Activated CD4-positive, alpha-beta T cell treated with anti-CD3 and anti-CD28 coated beads, Interleukin-2, amount 50 U/mL, for 1 hour (primary cell): ENCODE data around the gene SYNE3.

Experiments
- DNase-seq: peaks from one replicate; pipeline ENCODE4 v3.0.0-alpha.2; 2020

SYNE3 gene

DNA sequence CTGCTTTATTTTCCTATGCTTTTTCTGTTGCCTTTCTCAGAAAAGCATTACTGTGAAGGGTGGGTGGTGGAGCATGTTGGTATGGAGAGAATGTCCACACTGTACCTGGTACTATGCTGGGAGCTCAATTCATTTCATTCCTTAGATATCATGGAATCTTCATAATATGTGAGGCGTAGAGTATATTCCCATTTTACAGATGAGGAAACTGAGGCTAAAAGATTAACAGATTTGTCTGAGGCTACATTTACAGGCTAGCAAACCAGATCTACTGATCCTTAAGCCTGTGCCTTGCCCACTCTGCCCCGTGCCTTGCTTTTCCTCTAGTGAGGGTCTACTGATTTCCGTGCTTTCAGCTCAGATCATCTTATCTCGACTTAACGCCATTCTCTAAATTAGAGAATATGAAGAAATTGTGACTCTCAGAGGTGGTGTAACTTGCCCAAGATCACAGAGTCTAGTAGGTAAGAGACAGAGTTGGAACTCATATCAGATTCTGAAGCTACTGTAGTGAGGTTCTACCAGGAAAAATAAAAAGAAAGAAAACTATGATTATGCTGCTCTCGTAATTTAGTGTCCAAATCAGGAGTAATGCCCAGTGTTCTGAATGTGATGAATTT, 23.9 kb upstream of the SYNE3 start:
- DNase-seq = no peak

DNA sequence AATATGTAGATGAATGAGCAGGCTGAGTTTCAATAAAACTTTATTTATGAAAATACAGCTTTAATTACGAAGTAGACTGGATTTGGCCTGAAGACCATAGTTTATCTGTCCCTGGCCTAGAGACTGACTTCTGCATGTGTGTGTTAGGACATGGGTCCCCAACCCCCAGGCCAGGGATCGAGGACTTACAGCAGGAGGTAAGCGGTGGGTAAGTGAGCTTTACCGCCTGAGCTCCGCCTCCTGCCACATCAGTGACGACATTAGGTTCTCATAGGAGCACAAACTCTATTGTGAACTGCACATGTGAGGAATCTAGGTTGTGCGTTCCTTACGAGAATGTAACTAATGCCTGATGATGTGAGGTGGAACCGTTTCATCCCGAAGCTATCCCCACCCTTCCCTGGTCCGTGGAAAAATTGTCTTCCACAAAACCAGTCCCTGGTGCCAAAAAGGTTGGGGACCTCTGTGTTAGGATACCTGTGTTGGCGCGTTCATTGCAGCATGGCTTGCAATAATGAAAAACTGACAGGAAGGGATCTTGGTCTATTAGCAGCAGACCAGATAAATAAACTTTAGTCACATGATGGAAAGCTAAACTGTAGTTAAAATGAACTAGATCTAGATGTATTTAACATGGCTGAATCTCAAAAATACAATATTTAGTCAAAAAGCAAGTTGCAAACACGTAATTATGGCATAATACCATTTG, 22.5 kb upstream of the SYNE3 start:
- DNase-seq = no peak

DNA sequence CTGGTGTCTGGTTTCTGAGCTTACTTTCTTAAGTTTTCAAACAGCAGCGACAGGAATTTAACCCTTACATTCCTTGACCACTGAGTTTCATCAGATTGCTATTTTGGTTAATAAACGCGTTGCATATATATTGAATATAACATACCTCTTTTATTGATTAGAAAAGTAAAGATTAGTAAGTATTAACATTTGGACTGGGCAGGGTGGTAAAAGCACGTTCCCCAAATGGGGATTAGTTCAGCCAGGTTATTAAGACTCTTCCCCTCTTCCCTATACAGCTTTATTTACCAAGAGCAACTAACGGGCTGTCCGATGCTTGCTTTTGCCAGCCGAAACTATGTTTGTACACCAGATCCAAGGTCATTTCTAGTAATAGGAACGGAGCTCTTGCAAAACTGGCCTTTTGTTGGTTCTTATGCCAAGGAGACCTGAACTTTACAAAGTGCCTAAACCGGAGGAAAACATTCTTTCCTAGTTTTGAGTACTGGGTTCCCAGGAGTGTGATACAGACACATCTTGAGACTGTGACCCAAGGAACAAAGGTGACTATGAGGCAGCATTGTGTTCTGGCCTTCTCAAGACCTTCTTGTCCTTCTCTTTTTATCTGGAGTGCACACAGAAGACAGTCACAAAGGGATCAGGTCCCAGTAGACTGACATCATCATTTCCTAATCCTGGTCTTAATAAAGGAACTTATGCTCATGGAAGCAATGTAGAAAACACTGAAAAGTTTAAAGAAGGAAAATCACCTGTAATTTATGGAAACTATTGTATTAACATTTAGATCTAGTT, 21.0 kb upstream of the SYNE3 start:
- DNase-seq = no peak

DNA sequence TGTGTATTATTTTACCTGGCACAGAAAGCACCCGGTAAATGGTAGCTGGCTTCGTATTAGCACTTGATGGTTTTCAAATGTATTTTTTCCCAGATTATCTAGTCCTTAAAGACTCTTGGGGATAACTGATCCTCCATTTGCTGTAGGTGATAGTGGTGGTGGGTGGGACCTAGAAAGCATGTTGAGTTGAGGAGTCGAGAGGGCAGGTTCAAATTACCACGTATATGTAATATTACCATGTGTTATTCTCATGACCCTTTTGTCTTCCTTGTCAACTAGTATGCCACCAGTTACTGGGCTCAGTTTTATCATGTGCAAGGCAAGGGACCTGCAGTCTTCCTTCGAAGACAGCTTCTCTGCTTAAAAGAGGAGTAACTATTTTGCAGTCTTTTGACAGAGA, 20.2 kb upstream of the SYNE3 start:
- DNase-seq = no peak

DNA sequence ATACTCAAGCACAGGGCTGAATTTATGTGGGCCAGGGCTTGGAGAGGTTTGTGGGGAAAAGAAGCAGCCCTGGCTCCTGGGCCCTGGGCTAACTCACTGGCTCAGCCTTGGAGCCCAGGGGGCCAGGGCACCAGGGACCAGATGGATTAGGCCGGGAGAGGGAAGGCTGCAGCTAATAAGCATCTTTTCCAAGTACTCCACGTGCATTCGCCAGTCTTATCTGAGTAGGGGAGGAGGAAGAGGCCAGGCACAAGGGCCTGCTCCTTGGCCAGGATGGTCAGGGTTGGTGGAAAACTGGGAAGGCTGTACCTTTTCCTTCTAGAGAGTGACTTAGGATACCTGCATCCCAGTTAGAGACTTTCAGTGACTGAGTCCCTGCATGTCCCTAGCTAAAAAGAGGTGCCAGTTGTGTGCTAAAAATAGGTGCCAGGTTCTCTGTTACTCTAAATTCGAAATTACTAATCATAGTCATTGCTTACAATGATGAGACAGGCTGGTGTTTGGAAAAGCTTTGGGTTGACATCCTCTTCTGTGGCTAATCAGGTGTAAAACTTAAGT, 19.7 kb upstream of the SYNE3 start:
- DNase-seq = no peak

DNA sequence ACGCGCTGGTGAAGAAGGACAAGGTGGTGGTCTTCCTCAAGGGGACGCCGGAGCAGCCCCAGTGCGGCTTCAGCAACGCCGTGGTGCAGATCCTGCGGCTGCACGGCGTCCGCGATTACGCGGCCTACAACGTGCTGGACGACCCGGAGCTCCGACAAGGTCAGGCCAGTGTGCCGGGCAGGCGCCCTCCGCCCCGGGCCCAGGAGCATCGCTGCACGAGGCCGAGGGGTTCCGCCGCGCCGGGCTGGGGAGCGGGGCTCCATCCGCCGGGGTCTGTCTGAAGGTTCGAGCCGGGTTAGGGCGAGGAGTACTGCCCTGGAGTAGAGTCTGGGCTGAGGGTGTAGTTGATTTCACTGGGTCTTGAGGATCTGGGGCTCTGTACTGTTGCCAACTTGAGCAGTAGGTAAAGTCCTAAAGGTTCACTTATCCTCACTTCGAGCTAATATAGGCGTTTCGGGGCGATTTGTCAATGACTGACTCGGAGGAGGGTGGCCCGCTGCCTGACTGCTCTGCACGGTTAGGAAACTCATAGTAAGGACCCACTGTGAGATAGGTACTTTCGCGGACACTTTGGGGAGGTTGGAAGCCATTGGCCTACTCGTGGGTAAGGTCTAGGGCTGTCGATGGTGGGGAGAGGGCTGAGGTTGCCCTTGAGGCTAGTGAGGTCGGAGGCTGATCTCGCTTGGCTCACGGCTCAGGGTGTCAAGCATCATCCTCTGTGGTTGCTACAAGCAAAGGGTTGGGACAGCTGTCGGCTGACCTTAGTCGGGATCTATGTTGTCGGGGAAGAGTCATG, 19.0 kb upstream of the SYNE3 start:
- DNase-seq = no peak

DNA sequence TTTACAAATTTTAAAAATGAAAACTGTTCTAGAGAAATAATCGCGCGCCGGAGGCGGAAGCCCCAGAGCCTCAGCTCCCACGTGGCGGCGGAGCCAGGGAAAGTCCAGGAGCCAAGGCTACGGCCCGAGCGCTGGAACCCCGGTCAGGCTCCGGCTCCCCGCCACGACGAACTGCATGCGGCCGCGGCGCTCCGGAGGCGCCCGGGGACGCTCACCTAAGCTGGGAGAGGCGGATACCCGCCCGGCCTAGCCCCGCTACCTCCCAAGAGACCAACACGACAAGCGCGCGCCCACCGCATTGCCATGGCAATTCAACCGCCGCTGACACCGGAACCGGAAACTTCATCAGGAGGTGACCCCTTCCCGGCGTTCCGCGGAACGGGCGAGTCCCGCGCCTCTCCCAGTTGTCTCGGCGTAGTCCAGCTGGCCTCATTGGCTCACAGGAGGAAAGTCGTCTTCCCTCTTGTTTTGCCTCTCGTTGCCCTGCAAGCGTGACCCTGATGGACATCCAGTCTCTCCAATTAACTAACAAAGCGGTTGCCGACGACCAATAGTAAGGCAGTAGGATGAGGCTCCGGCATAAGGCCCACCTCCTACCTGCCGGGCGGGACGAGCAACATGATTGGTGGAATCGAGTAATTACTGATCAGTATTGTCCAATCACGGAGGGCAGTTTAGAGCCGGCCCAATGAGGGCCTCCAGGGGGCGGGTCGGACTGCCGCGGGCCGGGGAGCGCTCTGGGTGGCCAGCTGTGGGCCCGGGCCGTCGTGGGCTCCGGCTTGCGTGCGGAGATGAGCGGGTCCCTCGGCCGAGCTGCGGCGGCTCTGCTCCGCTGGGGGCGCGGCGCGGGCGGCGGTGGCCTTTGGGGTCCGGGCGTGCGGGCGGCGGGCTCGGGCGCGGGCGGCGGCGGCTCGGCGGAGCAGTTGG, 18.1 kb upstream of the SYNE3 start, which contains the start of gene GLRX5:
TSS of gene GLRX5 (plus strand) at position 752 of the 927 bp plus-strand sequence. CDS start at position 792, 40 bp downstream.
- peak; percentile 96 for DNase-seq

DNA sequence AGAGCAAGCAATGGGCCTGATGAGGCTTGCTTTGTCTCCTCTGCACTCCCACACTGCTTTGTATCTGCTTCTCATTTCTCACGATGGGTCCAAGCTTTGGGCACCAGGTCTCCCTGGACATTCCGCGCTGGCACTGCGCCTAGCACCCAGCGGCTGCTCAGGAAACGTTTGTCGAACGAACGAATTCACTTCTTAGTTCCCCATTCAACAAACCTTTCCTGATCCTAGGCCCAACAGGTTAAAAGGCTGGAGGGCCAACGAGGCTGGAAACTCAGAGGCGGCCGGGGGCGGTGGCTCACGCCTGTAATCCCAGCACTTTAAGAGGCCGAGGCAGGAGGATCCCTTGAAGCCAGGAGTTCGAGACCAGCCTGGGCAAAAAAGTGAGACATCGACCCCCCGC, 17.4 kb upstream of the SYNE3 start:
- DNase-seq = no peak

DNA sequence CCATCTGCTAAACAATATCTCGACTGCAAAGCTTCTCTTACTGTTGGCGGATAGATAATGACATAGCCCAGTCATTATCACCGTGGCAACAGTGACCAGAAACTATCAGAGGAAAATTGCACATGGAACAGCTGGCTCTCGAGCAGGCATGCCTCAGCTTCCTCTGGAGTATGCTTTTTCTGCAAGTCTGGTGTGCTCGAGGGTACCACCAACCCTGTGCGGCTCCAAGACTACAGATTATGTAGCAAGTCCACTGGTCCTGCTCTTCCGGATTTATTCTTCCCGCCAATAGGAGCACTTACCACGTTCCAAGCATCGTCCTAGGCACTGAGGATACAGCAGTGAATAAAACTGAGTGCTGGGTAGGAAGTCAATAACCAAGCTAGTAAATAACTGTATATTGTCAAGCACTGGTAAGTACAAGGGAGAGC, 17.0 kb upstream of the SYNE3 start:
- no peak for DNase-seq

DNA sequence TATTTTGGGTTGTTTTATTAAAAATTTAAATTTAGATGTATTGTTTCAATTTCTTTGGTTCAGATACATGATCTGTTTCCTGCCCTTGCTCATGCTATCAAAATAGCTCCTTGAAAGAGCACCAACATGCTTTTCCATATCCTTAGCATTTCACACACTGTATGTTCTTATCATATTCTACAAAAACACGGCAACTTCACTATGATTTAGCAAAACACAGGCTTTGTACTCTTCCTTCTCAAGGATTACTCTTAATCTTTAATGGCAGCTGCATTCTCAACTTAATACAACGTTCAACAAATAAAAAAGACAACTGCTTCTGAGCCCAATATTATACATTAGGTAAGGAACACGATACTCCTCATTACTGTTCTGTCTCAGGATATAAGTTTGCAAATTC, 15.5 kb upstream of the SYNE3 start:
- no peak for DNase-seq

DNA sequence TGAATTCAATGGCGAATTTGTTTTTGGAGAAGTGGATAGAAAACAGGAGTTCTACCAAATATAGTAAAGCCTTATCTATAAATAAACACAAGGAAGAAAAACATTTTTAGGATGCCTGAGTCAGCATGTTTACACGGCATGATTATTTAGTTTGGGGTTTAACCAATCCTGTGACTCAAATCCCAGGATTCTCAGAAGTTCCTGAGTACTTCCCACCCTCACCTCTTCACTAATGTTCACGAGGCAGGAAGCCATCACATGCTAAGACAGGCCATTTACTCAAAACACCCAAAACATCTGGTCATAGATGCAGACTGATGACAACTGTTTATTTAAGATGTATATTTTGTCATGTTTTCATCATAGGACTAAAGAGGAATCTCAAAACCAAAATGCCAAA, 15.0 kb upstream of the SYNE3 start:
- no peak for DNase-seq

DNA sequence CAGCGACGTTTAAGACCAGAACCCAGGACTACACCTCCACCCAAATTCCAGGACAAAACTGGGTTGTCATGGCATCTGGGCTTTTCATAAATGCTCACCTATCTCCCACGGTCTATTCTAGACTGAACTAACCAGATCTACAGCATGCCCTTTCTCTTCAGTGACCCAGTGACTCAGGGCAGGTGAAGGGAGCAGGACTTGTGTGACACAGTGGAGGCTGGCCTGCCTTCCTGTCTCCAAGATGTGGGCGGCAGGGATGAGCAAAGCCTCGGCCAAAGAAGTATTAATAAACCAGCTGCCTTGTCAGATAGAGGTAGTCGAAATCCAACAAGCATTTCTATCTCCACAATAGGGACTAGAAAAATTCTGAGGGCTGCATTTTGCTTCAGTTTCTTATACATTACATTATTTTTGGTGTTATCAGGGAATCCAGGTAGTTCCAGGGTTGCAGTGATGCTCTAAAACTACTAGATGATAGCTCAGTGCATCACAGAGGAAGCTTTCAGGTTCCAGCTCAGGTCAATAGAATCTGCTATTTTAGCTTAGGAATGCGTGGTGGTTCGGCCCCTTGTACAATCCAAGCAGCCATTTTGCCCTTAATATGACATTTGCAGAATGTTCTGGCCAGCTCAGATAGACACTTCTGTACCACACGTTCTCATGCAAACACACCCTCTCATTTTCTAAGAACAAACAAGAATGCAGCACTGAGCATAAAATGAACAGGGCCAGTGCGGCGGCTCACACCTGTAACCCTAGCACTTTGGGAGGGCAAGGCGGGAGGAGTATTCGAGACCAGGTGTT, 14.2 kb upstream of the SYNE3 start:
- no peak for DNase-seq

DNA sequence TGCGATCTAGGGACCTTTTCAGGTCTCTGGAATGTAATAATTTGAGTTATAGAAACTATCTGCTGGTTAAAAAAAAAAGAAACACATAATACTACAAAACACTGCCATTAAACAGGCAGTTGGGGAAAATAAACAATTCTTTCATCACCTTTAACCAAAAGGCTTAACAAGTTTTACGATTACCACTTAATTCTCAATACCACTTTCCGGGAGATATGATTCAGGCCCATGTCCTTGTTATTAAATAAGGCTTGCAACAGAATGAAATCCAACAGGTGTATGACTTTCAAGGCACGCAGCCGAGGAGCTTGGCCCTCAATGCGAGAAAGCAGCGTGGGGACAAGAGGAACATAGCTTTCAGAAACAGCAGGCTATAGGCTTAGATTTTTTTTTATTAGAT, 12.8 kb upstream of the SYNE3 start:
- DNase-seq = no peak

DNA sequence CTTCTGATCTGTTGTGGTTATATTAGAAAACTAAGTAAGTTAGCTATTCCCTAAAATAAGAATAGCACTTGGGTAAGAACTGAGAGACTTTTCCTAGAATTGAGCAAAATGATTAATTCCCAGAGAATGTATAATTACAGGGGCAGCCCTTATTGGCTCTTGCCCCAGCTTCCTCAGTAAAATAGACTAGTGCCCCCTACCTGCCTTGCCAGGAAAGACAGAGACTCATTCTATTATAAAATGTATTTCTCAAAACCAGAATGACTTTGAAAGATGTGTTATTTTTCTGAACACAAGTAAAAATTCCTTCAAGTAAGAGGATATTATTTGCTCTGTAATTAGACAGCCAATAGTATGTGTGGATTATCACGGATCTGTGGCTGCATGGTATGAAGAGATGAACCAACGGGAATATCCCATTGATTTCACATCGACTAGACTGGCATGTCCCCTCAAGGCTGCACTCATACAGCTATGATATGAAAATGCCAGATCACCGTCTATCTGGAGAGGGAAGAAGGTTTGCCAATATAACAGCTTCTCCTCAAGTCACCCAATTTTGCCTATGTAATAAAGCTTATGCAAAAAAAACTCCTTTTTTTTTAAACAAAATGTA, 11.0 kb upstream of the SYNE3 start:
- peak; percentile 49 for DNase-seq

DNA sequence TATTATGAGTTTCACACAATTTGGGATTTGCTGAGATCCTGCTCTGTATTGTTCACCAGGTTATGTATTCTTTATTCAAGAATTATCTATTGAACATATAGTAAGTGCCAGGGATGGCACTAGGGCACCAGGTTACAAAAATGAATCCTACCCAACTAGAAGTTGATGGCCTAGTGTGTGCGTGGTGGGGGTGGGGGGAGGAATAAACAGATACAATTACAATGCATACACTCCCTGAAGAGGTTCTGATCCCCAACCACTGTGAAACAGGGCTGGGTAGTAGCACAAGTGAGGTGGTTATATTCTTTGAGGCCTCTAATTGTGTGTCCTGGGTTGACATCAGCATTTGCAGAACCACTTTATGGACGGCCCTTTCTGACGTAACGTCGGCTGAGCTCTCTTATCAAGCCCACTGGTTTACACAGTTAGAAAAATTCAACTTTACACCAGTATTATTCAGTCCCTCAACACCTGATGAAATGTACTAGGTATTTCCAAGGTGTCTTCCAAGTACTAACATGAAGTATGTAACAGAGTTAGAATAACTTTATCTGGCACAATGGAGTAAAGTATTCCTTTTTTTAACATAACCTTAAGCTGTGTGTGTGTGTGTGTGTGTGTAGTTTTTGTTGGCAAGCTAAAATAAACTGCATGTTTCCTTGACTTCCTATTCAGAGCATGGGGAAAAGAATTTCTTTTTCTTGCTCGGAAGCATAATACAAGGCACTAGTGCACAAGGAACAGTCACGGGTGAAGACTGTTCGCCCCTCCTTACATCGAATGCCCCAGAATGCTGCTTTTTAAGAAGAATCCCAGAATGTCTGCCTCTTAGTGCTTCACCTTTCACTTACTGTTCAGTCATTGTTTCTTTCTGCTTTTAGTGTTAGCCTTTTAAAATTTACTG, 10.3 kb upstream of the SYNE3 start:
- no peak for DNase-seq

DNA sequence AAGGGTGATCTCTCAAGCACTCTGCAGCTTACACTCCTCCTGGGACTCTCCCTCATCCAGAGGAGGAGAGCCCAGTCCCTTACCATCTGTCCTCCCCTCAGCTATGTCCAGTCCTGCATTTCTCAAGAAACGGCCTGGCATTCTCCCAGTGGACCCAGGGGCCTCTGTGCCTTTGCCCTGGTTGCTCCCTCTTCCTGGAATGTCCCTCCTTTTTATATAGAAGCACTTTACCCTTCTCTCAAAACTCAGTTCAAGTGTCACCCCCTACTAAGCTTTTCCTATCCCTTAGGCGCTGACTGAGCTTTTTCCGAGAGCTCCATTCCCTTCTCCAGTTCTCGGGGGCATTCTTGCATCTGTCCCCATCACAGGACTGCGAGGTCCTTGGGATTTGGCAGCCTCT, 9.5 kb upstream of the SYNE3 start:
- DNase-seq = no peak

DNA sequence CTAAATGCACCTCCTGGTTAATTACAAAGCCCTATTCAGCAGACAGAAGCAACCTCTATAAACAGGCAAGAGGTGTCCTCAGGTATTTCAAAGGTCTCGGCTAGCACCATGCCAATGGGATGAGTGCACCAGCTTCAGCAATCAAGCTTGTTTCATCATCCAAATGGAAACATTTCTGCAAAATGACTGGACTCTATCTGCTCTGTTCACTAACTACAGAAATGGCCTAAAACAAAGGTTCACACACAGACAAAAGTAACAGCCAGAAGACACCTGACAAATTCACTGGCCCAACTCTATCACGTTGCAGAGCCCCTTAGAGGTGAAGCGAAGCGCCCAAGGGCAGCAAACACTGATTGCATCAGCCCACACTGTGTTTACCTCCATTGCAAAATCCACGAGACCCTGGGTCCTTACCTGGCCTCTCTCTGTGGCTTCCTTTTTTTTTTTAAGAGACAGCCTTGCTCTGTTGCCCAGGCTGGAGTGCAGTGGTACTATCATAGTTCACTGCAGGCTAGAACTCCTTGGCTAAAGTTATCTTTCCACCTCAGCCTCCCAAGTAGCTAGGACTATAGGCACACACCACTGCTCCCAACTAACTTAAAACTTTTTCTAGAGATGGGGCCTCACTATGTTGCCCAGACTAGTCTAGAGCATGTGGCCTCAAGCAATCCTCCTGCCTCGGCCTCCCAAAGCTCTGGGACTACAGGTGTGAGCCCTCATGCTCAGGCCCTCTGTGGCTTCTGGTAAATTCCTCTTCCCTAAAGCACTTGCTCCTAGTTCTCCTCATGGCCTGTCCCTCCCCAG, 8.5 kb upstream of the SYNE3 start:
- DNase-seq = no peak

DNA sequence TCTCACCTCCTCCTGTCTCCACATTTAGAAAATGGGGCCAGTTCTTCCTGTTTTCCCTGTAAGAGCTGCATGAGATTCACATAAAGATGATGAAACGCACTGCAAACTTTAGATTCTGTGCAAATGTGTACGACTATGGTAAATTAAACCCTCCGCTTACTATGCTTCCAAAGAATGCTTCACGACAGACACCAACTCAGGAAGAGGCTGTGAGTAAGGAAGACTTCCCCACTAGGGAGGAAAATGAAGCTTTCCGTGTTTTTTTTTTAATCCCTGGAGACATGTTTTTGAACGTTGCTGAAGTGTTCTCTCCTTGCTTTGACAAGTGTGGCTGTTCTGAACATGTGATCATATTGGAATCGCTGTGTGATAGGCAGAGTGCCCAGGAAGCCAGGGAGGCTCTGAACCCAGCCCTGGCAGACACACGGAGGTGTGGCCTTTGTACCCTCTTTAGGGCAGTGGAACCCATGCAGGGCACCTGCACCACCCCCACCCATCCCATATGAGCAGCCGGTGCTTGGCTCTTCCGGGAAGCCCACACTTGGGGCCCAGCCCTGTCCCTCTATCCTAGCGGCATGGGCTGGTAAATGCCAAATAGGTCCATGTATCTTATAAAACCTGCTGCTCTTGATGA, 7.5 kb upstream of the SYNE3 start:
- DNase-seq = no peak
